ENCODE measurements around the gene PRUNE2.

PRUNE2 gene

DNA sequence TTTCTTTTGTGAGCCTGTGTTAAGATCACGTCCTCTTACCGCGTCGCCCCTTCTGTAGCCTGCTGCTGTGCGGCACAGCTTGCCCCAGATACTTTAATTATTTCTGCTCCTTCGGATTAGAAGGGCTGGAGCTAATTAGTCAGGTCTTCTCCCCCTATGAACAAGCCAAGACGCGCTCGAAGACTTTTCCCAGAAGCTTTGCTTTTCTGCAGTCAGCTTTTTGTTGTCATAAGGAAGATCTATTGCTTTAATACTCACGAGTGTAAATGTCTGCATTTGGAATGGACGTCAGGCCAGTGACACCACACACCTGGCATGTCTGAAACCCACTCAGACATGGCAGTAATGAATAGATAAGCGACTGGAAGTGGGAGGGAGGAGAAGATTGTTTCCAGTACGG lies 37.0 kb downstream of the PRUNE2 start:
- TF ChIP-seq POLR2AphosphoS5 (IDR thresholded peaks at IDR 0.05; ENCODE audit: low read depth, low read length) (no peak), SIN3A (IDR thresholded peaks at IDR 0.05; ENCODE audit: borderline replicate concordance, insufficient read depth, low read length) (no peak), TAF1 (IDR thresholded peaks at IDR 0.05; ENCODE audit: borderline replicate concordance, insufficient read depth, low read length) (no peak), FOXP2 (optimal IDR thresholded peaks at IDR 0.05; ENCODE audit: borderline replicate concordance, extremely low read depth, extremely low read length, insufficient read depth) (no peak)
- TF ChIP-seq, protein P1, sequence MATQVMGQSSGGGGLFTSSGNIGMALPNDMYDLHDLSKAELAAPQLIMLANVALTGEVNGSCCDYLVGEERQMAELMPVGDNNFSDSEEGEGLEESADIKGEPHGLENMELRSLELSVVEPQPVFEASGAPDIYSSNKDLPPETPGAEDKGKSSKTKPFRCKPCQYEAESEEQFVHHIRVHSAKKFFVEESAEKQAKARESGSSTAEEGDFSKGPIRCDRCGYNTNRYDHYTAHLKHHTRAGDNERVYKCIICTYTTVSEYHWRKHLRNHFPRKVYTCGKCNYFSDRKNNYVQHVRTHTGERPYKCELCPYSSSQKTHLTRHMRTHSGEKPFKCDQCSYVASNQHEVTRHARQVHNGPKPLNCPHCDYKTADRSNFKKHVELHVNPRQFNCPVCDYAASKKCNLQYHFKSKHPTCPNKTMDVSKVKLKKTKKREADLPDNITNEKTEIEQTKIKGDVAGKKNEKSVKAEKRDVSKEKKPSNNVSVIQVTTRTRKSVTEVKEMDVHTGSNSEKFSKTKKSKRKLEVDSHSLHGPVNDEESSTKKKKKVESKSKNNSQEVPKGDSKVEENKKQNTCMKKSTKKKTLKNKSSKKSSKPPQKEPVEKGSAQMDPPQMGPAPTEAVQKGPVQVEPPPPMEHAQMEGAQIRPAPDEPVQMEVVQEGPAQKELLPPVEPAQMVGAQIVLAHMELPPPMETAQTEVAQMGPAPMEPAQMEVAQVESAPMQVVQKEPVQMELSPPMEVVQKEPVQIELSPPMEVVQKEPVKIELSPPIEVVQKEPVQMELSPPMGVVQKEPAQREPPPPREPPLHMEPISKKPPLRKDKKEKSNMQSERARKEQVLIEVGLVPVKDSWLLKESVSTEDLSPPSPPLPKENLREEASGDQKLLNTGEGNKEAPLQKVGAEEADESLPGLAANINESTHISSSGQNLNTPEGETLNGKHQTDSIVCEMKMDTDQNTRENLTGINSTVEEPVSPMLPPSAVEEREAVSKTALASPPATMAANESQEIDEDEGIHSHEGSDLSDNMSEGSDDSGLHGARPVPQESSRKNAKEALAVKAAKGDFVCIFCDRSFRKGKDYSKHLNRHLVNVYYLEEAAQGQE (IDR thresholded peaks at IDR 0.05; ENCODE audit: insufficient read depth in 1 of 2, low read depth in 2 of 2, low read length in 2 of 2), result no peak

DNA sequence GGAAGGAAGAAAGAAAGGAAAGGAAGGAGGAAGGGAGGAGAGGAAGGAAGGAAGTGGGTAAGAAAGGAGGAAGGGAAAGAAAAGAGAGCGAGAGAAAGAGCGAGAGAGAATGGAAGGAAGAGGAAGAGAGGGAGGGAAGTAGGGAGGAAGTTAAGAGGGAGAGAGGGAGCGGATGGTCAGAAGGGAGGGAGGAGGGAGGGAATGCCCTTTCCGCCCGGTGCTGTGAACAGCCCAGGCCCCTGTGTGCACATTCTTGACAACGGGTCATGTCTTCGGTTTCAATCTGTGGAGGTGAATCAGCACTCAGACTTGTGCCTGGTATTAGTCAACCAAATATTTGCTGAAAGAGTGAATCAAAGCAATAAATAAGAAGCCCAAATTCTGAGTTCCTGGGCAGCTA lies 39.2 kb downstream of the PRUNE2 start:
- TF ChIP-seq, protein P1 (IDR thresholded peaks at IDR 0.05; ENCODE audit: insufficient read depth in 1 of 2, low read depth in 2 of 2, low read length in 2 of 2), result no peak
- TF ChIP-seq TAF1 (IDR thresholded peaks at IDR 0.05; ENCODE audit: borderline replicate concordance, insufficient read depth, low read length), result no peak
- no peak for TF ChIP-seq SIN3A (IDR thresholded peaks at IDR 0.05; ENCODE audit: borderline replicate concordance, insufficient read depth, low read length)
- TF ChIP-seq POLR2AphosphoS5 (IDR thresholded peaks at IDR 0.05; ENCODE audit: low read depth, low read length), result no peak
- no peak for TF ChIP-seq FOXP2 (optimal IDR thresholded peaks at IDR 0.05; ENCODE audit: borderline replicate concordance, extremely low read depth, extremely low read length, insufficient read depth)

DNA sequence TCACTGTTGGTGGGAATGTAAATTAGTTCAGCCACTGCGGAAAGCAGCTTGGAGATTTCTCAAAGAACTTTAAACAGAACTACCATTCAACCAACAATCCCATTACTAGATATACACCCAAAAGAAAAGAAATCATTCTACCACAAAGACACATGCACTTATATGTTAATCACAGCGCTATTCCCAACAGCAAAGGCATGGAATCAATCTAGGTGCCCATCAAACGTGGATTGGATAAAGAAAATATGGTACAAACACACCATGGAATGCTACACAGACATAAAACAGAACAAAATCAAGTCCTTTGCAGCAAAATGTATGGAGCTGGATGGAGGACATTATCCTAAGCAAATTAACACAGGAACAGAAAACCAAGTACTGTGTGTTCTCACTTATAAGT lies 42.1 kb downstream of the PRUNE2 start:
- TF ChIP-seq, protein P1 (IDR thresholded peaks at IDR 0.05; ENCODE audit: insufficient read depth in 1 of 2, low read depth in 2 of 2, low read length in 2 of 2), result no peak
- TF ChIP-seq FOXP2 (optimal IDR thresholded peaks at IDR 0.05; ENCODE audit: borderline replicate concordance, extremely low read depth, extremely low read length, insufficient read depth), result no peak
- no peak for TF ChIP-seq POLR2AphosphoS5 (IDR thresholded peaks at IDR 0.05; ENCODE audit: low read depth, low read length)
- no peak for TF ChIP-seq TAF1 (IDR thresholded peaks at IDR 0.05; ENCODE audit: borderline replicate concordance, insufficient read depth, low read length)
- TF ChIP-seq SIN3A (IDR thresholded peaks at IDR 0.05; ENCODE audit: borderline replicate concordance, insufficient read depth, low read length), result no peak

GRCh38 chr9:76859860-76860259 lies 46.1 kb downstream of the PRUNE2 start:
- TF ChIP-seq FOXP2 (optimal IDR thresholded peaks at IDR 0.05; ENCODE audit: borderline replicate concordance, extremely low read depth, extremely low read length, insufficient read depth), result no peak
- TF ChIP-seq, protein P1 (IDR thresholded peaks at IDR 0.05; ENCODE audit: insufficient read depth in 1 of 2, low read depth in 2 of 2, low read length in 2 of 2), result no peak
- no peak for TF ChIP-seq SIN3A (IDR thresholded peaks at IDR 0.05; ENCODE audit: borderline replicate concordance, insufficient read depth, low read length)
- TF ChIP-seq TAF1 (IDR thresholded peaks at IDR 0.05; ENCODE audit: borderline replicate concordance, insufficient read depth, low read length), result no peak
- TF ChIP-seq POLR2AphosphoS5 (IDR thresholded peaks at IDR 0.05; ENCODE audit: low read depth, low read length), result no peak

DNA sequence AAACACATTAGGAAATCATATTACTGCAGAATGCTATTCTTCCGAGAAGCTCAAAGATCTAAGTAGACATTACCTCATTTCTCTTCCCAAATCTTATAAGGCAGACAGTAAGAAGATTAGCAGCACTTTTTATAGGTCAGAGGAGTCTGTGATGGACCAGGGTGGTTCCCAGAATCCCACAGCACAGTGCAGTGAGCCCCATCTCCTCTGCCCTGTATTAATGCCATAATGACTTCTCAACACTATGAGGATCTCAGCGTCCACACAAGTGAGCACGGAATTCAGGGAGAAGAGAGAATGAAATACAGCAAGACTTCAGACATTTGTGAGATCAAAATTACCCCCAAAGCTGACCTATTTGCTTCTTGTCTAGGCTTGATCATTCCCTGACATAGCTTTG lies 49.9 kb downstream of the PRUNE2 start:
- TF ChIP-seq TAF1 (IDR thresholded peaks at IDR 0.05; ENCODE audit: borderline replicate concordance, insufficient read depth, low read length) (no peak), FOXP2 (optimal IDR thresholded peaks at IDR 0.05; ENCODE audit: borderline replicate concordance, extremely low read depth, extremely low read length, insufficient read depth) (no peak), SIN3A (IDR thresholded peaks at IDR 0.05; ENCODE audit: borderline replicate concordance, insufficient read depth, low read length) (no peak), POLR2AphosphoS5 (IDR thresholded peaks at IDR 0.05; ENCODE audit: low read depth, low read length) (no peak)
- TF ChIP-seq, protein P1 (IDR thresholded peaks at IDR 0.05; ENCODE audit: insufficient read depth in 1 of 2, low read depth in 2 of 2, low read length in 2 of 2), result no peak
